ENCODE results near the gene OTOG.

GRCh38 chr11:17672469-17672868, 125.4 kb downstream of the OTOG start:
- no peak for TF ChIP-seq ZFP41 (tag by site-specific recombination; IDR thresholded peaks at IDR 0.05; ENCODE audit: borderline replicate concordance)
- no peak for TF ChIP-seq ZNF155 (tag by site-specific recombination; IDR thresholded peaks at IDR 0.05)
- no peak for TF ChIP-seq CTCF (tag by site-specific recombination; IDR thresholded peaks at IDR 0.05)
- TF ChIP-seq ZBTB11 (tag by site-specific recombination; conservative IDR thresholded peaks at IDR 0.05; ENCODE audit: low read depth): no peak
- no peak for TF ChIP-seq ZNF121 (tag by site-specific recombination; IDR thresholded peaks at IDR 0.05)
- TF ChIP-seq REST (tag by site-specific recombination; IDR thresholded peaks at IDR 0.05): no peak
- no peak for TF ChIP-seq ZNF324 (tag by site-specific recombination; IDR thresholded peaks at IDR 0.05)
- TF ChIP-seq SCRT2 (tag by site-specific recombination; IDR thresholded peaks at IDR 0.05): no peak
- no peak for TF ChIP-seq ZNF792 (tag by site-specific recombination; IDR thresholded peaks at IDR 0.05)
- TF ChIP-seq ZBTB20 (tag by site-specific recombination; IDR thresholded peaks at IDR 0.05): no peak
- TF ChIP-seq ZNF626 (tag by site-specific recombination; IDR thresholded peaks at IDR 0.05): no peak
- TF ChIP-seq ZNF830 (tag by site-specific recombination; IDR thresholded peaks at IDR 0.05; ENCODE audit: low read depth): no peak

Measured in HEK293 (cell line).